ENCODE data around the gene RNF11. TPM values are rescaled to one million over a fixed set of nuclear protein-coding genes. Genes with fewer than 3 reads are reported as not detected.
"Not testable (repeated sequence)": the region's sequence is repeated elsewhere in the genome, so short reads cannot be mapped to it uniquely, and the experiment has no call there.

The RNF11 gene
- total and polyA plus RNA-seq, 4 experiments from 2014 or later, result 37.6 to 50.3 (median 42.1) TPM

- no peaks in the 10 kb centered on the region for H3K9me3 Mint-ChIP-seq
- H3K27me3 Mint-ChIP-seq, result no peaks in the 10 kb centered on the region
- CTCF ChIA-PET (ENCODE audit: partially characterized antibody), result interaction anchor here (0.6 to 10.8 kb wide), 3 partner anchors 10 to 344 kb away, joined by 3 to 59 read pairs (median 3); no protein-coding TSS in a partner anchor
- intact Hi-C loops (cut with micrococcal nuclease), result no loop called here
- POLR2A ChIA-PET (ENCODE audit: partially characterized antibody), result no interaction called here
- Histone ChIP-seq H3K27me3 (ENCODE audit: insufficient read depth, low read length) (no peaks in the 10 kb centered on the region), H3K36me3 (ENCODE audit: insufficient read depth, low read length) (no peaks in the 10 kb centered on the region), H3K27ac (ENCODE audit: low read depth, low read length) (no peak overlapping the region), H3K4me3 (ENCODE audit: low read length in 2 of 2) (no peak overlapping the region), H3K4me1 (ENCODE audit: insufficient read depth, low read length) (peaks cover 11% of the 10 kb centered on the region), H3K9me3 (ENCODE audit: control insufficient read depth in 1 of 2, low read length in 2 of 2) (no peaks in the 10 kb centered on the region)
- H3K4me1 Mint-ChIP-seq, result peaks cover 15 to 23% (median 19%) of the 10 kb centered on the region in 4 donors
- H3K4me3 Mint-ChIP-seq, result no peak overlapping the region
- no peak overlapping the region for H3K27ac Mint-ChIP-seq
- no peak for DNase-seq
- no peaks in the 10 kb centered on the region for H3K36me3 Mint-ChIP-seq
These were observed 19.0 kb upstream of the RNF11 start for GRCh38 chr1:51217101-51217500.

- no peak overlapping the region for H3K27ac Mint-ChIP-seq
- H3K4me1 ChIP-seq (ENCODE audit: insufficient read depth, low read length), result peaks cover 11% of the 10 kb centered on the region
- H3K36me3 Mint-ChIP-seq, result no peaks in the 10 kb centered on the region
- peaks cover under 1 to 1% of the 10 kb centered on the region in 2 donors for H3K27me3 Mint-ChIP-seq
- DNase-seq, result no peak
- no peak overlapping the region for H3K4me3 Mint-ChIP-seq
- CTCF ChIA-PET (ENCODE audit: partially characterized antibody), result interaction anchor here (0.6 to 10.8 kb wide), 2 partner anchors 20 to 28 kb away, joined by 3 to 59 read pairs; no protein-coding TSS in a partner anchor
- no peaks in the 10 kb centered on the region for H3K36me3 ChIP-seq (ENCODE audit: insufficient read depth, low read length)
- POLR2A ChIA-PET (ENCODE audit: partially characterized antibody), result no interaction called here
- H3K27me3 ChIP-seq (ENCODE audit: insufficient read depth, low read length), result no peaks in the 10 kb centered on the region
- peaks cover 0 to 3% (median 0%) of the 10 kb centered on the region in 8 donors for H3K9me3 Mint-ChIP-seq
- peaks cover 15 to 23% (median 19%) of the 10 kb centered on the region in 4 donors for H3K4me1 Mint-ChIP-seq
- H3K4me3 ChIP-seq (ENCODE audit: low read length in 2 of 2), result no peak overlapping the region
- no peaks in the 10 kb centered on the region for H3K9me3 ChIP-seq (ENCODE audit: control insufficient read depth in 1 of 2, low read length in 2 of 2)
- intact Hi-C loops (cut with micrococcal nuclease), result no loop called here
- no peak overlapping the region for H3K27ac ChIP-seq (ENCODE audit: low read depth, low read length)
These were observed 17.5 kb upstream of the RNF11 start for GRCh38 chr1:51218570-51218969.

DNA sequence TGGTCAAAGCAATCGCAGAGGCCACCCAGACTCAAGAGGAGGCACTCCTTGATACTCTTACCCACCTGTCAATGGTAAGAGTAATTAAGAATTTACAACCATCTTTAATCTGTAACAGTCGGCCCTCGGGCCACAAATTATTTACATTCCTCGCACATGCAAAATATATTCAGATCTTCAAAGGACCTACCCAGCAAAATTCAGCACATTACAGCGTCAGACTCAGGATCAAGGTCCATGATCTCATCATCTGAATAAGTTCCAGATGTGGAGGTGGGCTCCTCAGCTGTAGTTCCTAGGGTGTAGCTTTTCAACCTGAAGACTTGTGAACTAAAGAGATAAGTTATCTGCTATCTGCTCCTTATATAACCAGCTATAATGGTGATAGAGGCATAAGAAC is 17.1 kb upstream of the RNF11 start:
- Histone ChIP-seq H3K36me3 (ENCODE audit: insufficient read depth, low read length) (no peaks in the 10 kb centered on the region), H3K9me3 (ENCODE audit: control insufficient read depth in 1 of 2, low read length in 2 of 2) (no peaks in the 10 kb centered on the region), H3K4me1 (ENCODE audit: insufficient read depth, low read length) (peaks cover 11% of the 10 kb centered on the region), H3K27ac (ENCODE audit: low read depth, low read length) (no peak overlapping the region), H3K27me3 (ENCODE audit: insufficient read depth, low read length) (no peaks in the 10 kb centered on the region), H3K4me3 (ENCODE audit: low read length in 2 of 2) (no peak overlapping the region)
- Mint-ChIP-seq H3K36me3 (no peaks in the 10 kb centered on the region), H3K4me1 (peaks cover 15 to 22% (median 19%) of the 10 kb centered on the region in 4 donors), H3K27ac (no peak overlapping the region), H3K9me3 (peaks cover 0 to 3% (median 0%) of the 10 kb centered on the region in 8 donors), H3K4me3 (no peak overlapping the region), H3K27me3 (peaks cover 1 to 2% of the 10 kb centered on the region in 2 donors)
- POLR2A ChIA-PET (ENCODE audit: partially characterized antibody), result no interaction called here
- DNase-seq, result no peak
- CTCF ChIA-PET (ENCODE audit: partially characterized antibody), result interaction anchor here (0.6 to 10.8 kb wide), 2 partner anchors 20 to 29 kb away, joined by 3 to 59 read pairs; no protein-coding TSS in a partner anchor
- intact Hi-C loops (cut with micrococcal nuclease), result no loop called here

- H3K9me3 Mint-ChIP-seq; H3K36me3 ChIP-seq (ENCODE audit: insufficient read depth, low read length); H3K4me3 Mint-ChIP-seq; POLR2A ChIA-PET (ENCODE audit: partially characterized antibody); H3K4me1 ChIP-seq (ENCODE audit: insufficient read depth, low read length); CTCF ChIA-PET (ENCODE audit: partially characterized antibody); H3K9me3 ChIP-seq (ENCODE audit: control insufficient read depth in 1 of 2, low read length in 2 of 2); H3K4me3 ChIP-seq (ENCODE audit: low read length in 2 of 2); H3K27me3 Mint-ChIP-seq; H3K36me3 Mint-ChIP-seq; DNase-seq; H3K27me3 ChIP-seq (ENCODE audit: insufficient read depth, low read length); H3K27ac ChIP-seq (ENCODE audit: low read depth, low read length); intact Hi-C loops (cut with micrococcal nuclease); H3K4me1 Mint-ChIP-seq: not testable (repeated sequence)
- H3K27ac Mint-ChIP-seq, result peak overlapping the region in 1 of 7 donors; percentile 31
These were observed 14.5 kb upstream of the RNF11 start for GRCh38 chr1:51221529-51221928.

- POLR2A ChIA-PET (ENCODE audit: partially characterized antibody), result no interaction called here
- no peak overlapping the region for H3K27ac Mint-ChIP-seq
- H3K36me3 Mint-ChIP-seq, result no peaks in the 10 kb centered on the region
These were observed 13.8 kb upstream of the RNF11 start for GRCh38 chr1:51222136-51222787.

GRCh38 chr1:51222809-51223208 is 13.3 kb upstream of the RNF11 start:
- H3K4me1 Mint-ChIP-seq, result peaks cover 0 to 3% (median 0%) of the 10 kb centered on the region in 4 donors
- H3K36me3 ChIP-seq (ENCODE audit: insufficient read depth, low read length), result no peaks in the 10 kb centered on the region
- H3K27ac ChIP-seq (ENCODE audit: low read depth, low read length), result no peak overlapping the region
- no peak overlapping the region for H3K4me3 ChIP-seq (ENCODE audit: low read length in 2 of 2)
- no peaks in the 10 kb centered on the region for H3K36me3 Mint-ChIP-seq
- H3K9me3 ChIP-seq (ENCODE audit: control insufficient read depth in 1 of 2, low read length in 2 of 2), result no peaks in the 10 kb centered on the region
- H3K27ac Mint-ChIP-seq, result no peak overlapping the region
- no peaks in the 10 kb centered on the region for H3K27me3 ChIP-seq (ENCODE audit: insufficient read depth, low read length)
- H3K4me3 Mint-ChIP-seq, result no peak overlapping the region
- peaks cover 0 to 3% (median 0%) of the 10 kb centered on the region in 8 donors for H3K9me3 Mint-ChIP-seq
- H3K4me1 ChIP-seq (ENCODE audit: insufficient read depth, low read length), result no peaks in the 10 kb centered on the region
- peaks cover 1 to 7% of the 10 kb centered on the region in 2 donors for H3K27me3 Mint-ChIP-seq
- POLR2A ChIA-PET (ENCODE audit: partially characterized antibody), result no interaction called here
- no peak for DNase-seq
- CTCF ChIA-PET (ENCODE audit: partially characterized antibody), result no interaction called here
- intact Hi-C loops (cut with micrococcal nuclease), result no loop called here

More at GRCh38 chr1:51222136-51222787, 13.8 kb upstream of the RNF11 start:
- Histone ChIP-seq H3K9me3 (ENCODE audit: control insufficient read depth in 1 of 2, low read length in 2 of 2) (no peaks in the 10 kb centered on the region), H3K4me3 (ENCODE audit: low read length in 2 of 2) (no peak overlapping the region), H3K27ac (ENCODE audit: low read depth, low read length) (no peak overlapping the region), H3K4me1 (ENCODE audit: insufficient read depth, low read length) (no peaks in the 10 kb centered on the region), H3K27me3 (ENCODE audit: insufficient read depth, low read length) (no peaks in the 10 kb centered on the region), H3K36me3 (ENCODE audit: insufficient read depth, low read length) (no peaks in the 10 kb centered on the region)
- intact Hi-C loops (cut with micrococcal nuclease), result no loop called here
- CTCF ChIA-PET (ENCODE audit: partially characterized antibody), result no interaction called here
- H3K9me3 Mint-ChIP-seq, result peaks cover 0 to 3% (median 0%) of the 10 kb centered on the region in 8 donors
- peaks cover 1 to 7% of the 10 kb centered on the region in 2 donors for H3K27me3 Mint-ChIP-seq
- H3K4me3 Mint-ChIP-seq, result no peak overlapping the region
- no peak for DNase-seq
- peaks cover 0 to 3% (median 0%) of the 10 kb centered on the region in 4 donors for H3K4me1 Mint-ChIP-seq

GRCh38 chr1:51224255-51224654 is 11.8 kb upstream of the RNF11 start:
- Histone ChIP-seq H3K4me1 (ENCODE audit: insufficient read depth, low read length) (no peaks in the 10 kb centered on the region), H3K27ac (ENCODE audit: low read depth, low read length) (no peak overlapping the region), H3K9me3 (ENCODE audit: control insufficient read depth in 1 of 2, low read length in 2 of 2) (no peaks in the 10 kb centered on the region), H3K36me3 (ENCODE audit: insufficient read depth, low read length) (no peaks in the 10 kb centered on the region), H3K4me3 (ENCODE audit: low read length in 2 of 2) (no peak overlapping the region), H3K27me3 (ENCODE audit: insufficient read depth, low read length) (no peaks in the 10 kb centered on the region)
- no peaks in the 10 kb centered on the region for H3K36me3 Mint-ChIP-seq
- no peak overlapping the region for H3K4me3 Mint-ChIP-seq
- H3K9me3 Mint-ChIP-seq, result peaks cover 0 to 3% (median 0%) of the 10 kb centered on the region in 8 donors
- intact Hi-C loops (cut with micrococcal nuclease), result no loop called here
- no peak for DNase-seq
- CTCF ChIA-PET (ENCODE audit: partially characterized antibody), result interaction anchor here (0.5 kb wide), 1 partner anchor 67 kb away, joined by 3 read pairs; no protein-coding TSS in a partner anchor
- H3K27ac Mint-ChIP-seq, result no peak overlapping the region
- H3K4me1 Mint-ChIP-seq, result peaks cover 0 to 3% (median 0%) of the 10 kb centered on the region in 4 donors
- POLR2A ChIA-PET (ENCODE audit: partially characterized antibody), result interaction anchor here (0.7 kb wide), 1 partner anchor 12 kb away, joined by 6 read pairs; the partner anchor contains the start of gene RNF11
- peaks cover 1 to 7% of the 10 kb centered on the region in 2 donors for H3K27me3 Mint-ChIP-seq
